HepG2 (cell line): ENCODE measurements around the gene RASSF4. TPM values are rescaled to one million over a fixed set of nuclear protein-coding genes. Genes with fewer than 3 reads are reported as not detected.

ENCODE experiments used
- ATM ChIP-seq: fragments of 450-650 bp; IDR thresholded peaks from 2 replicates; pipeline ENCODE4 v1.7.1; 2017; ENCODE audit warnings: mild to moderate bottlenecking, borderline replicate concordance
- ERF ChIP-seq: IDR thresholded peaks from 2 replicates; pipeline ENCODE4 v1.6.1; 2018; ENCODE audit warnings: missing biosample characterization, missing genetic modification reagents
- HOXA3 ChIP-seq: sonication (generic); formaldehyde crosslinking; IDR thresholded peaks from 2 replicates; pipeline ENCODE4 v1.5.0; 2020; ENCODE audit warnings: missing genetic modification reagents
- PAWR ChIP-seq: sonication (generic); formaldehyde crosslinking; IDR thresholded peaks from 2 replicates; pipeline ENCODE4 v1.4.0; 2020; ENCODE audit warnings: missing genetic modification reagents, mild to moderate bottlenecking, borderline replicate concordance
- RARG ChIP-seq: sonication (generic); formaldehyde crosslinking; IDR thresholded peaks from 2 replicates; pipeline ENCODE4 v1.4.0; 2020; ENCODE audit warnings: low read depth, mild to moderate bottlenecking, missing genetic modification reagents
- TBX2 ChIP-seq: sonication (generic); formaldehyde crosslinking; IDR thresholded peaks from 2 replicates; pipeline ENCODE4 v1.5.0; 2020; ENCODE audit warnings: missing genetic modification reagents, mild to moderate bottlenecking, borderline replicate concordance
- ZNF710 ChIP-seq: sonication (generic); formaldehyde crosslinking; IDR thresholded peaks from 2 replicates; pipeline ENCODE4 v1.5.0; 2020; ENCODE audit warnings: mild to moderate bottlenecking, missing genetic modification reagents, borderline replicate concordance
- ZNF761 ChIP-seq: sonication (generic); formaldehyde crosslinking; conservative IDR thresholded peaks from 2 replicates; pipeline ENCODE4 v1.4.0; 2020; ENCODE audit warnings: mild to moderate bottlenecking, missing genetic modification reagents
- ZNF782 ChIP-seq: sonication (generic); formaldehyde crosslinking; IDR thresholded peaks from 2 replicates; pipeline ENCODE4 v1.4.0; 2020; ENCODE audit warnings: missing genetic modification reagents, mild to moderate bottlenecking, borderline replicate concordance
- ZNF788 ChIP-seq: sonication (generic); formaldehyde crosslinking; IDR thresholded peaks from 2 replicates; pipeline ENCODE4 v1.5.0; 2020; ENCODE audit warnings: mild to moderate bottlenecking, missing genetic modification reagents, borderline replicate concordance
- ZNF850 ChIP-seq: sonication (generic); formaldehyde crosslinking; conservative IDR thresholded peaks from 2 replicates; pipeline ENCODE4 v1.9.0; 2021; ENCODE audit warnings: mild to moderate bottlenecking, missing genetic modification reagents
- polyA plus RNA-seq, 8 experiments: library from polyadenylated mRNA; depleted of rRNA in 3 of 8; stranded (reverse) in 7 of 8; unstranded in 1 of 8; fragments of >200 nt; fragmentation: Illumina TruSeq in 4 of 8; extraction: Trizol in 4 of 8; gene quantifications; 2 replicates each; pipeline versions ENCODE4 v1.2.1 to v1.2.3, GENCODE V29; 2011 to 2016; ENCODE audit warnings: low read depth in 4 of 8, missing spikeins in 1 of 8, mixed read lengths in 1 of 8; ENCODE audit not compliant: insufficient read depth in 1 of 8
- total RNA-seq, 5 experiments: library from RNA; depleted of rRNA; stranded (reverse); fragments of >200 nt; fragmentation: Illumina TruSeq; extraction: Trizol; gene quantifications; 2 replicates each; pipeline ENCODE4 v1.2.3, GENCODE V29; 2016; ENCODE audit warnings: low read depth in 1 of 5
- TF ChIP-seq, protein P1 (sequence below): sonication (generic); formaldehyde crosslinking; IDR thresholded peaks from 2 replicates; pipeline ENCODE4 v1.4.0; 2020; ENCODE audit warnings: mild to moderate bottlenecking, missing genetic modification reagents, borderline replicate concordance
- TF ChIP-seq, protein P2 (sequence below): sonication (generic); formaldehyde crosslinking; IDR thresholded peaks from 2 replicates; pipeline ENCODE4 v1.4.0; 2020; ENCODE audit warnings: missing genetic modification reagents
- TF ChIP-seq, protein P3 (sequence below): sonication (generic); formaldehyde crosslinking; conservative IDR thresholded peaks from 2 replicates; pipeline ENCODE4 v1.8.0; 2022; ENCODE audit warnings: mild to moderate bottlenecking, moderate library complexity, missing genetic modification reagents

The RASSF4 gene
- total and polyA plus RNA-seq, 2 of the 13 experiments (the other 11 are each of a cell fraction or from before 2014, with no cell fraction given), result 34.0 to 51.7 TPM

DNA sequence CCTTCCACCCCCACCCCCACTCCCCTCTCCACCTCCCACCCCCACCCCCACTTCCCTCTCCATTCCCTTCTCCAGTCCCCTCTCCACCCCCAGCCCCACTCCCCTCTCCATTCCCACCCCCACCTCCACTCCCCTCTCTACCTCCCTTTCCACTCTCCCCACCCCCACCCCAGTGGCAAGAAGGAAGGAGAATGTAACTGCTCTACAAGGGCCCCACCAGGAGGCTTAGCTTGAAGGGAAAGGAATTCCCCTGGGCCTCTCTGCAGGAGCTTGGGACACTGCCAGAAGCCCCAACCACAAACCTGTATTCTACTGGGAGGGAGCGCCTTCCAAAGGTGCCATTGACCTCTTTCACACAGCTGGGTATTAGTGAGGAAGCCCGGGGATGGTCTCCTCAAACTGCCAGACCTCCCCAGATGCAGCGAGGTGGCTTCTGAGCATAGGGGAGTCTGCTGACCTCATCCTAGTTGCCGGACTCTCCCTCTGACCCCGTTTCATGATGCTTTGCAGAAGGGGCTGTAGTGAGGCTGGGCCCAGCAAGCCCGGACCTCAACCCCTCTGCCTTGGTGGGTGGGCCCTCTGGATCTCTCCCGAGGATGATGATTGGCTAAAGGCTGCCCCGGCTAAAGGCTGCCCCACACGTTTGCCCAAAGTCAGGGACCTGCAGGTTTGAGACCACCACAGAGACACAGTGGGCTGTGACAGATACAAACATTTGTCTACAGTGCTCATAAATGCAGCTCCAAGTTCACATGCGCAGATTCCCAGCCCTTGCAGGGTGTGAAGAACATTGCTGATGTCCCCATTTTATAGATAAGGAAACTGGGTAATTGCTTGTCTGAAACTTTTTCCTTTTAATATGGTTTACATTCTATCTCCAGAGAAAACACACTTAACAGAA lies 16.1 kb downstream of the RASSF4 start (continued):
- TF ChIP-seq, protein P1, sequence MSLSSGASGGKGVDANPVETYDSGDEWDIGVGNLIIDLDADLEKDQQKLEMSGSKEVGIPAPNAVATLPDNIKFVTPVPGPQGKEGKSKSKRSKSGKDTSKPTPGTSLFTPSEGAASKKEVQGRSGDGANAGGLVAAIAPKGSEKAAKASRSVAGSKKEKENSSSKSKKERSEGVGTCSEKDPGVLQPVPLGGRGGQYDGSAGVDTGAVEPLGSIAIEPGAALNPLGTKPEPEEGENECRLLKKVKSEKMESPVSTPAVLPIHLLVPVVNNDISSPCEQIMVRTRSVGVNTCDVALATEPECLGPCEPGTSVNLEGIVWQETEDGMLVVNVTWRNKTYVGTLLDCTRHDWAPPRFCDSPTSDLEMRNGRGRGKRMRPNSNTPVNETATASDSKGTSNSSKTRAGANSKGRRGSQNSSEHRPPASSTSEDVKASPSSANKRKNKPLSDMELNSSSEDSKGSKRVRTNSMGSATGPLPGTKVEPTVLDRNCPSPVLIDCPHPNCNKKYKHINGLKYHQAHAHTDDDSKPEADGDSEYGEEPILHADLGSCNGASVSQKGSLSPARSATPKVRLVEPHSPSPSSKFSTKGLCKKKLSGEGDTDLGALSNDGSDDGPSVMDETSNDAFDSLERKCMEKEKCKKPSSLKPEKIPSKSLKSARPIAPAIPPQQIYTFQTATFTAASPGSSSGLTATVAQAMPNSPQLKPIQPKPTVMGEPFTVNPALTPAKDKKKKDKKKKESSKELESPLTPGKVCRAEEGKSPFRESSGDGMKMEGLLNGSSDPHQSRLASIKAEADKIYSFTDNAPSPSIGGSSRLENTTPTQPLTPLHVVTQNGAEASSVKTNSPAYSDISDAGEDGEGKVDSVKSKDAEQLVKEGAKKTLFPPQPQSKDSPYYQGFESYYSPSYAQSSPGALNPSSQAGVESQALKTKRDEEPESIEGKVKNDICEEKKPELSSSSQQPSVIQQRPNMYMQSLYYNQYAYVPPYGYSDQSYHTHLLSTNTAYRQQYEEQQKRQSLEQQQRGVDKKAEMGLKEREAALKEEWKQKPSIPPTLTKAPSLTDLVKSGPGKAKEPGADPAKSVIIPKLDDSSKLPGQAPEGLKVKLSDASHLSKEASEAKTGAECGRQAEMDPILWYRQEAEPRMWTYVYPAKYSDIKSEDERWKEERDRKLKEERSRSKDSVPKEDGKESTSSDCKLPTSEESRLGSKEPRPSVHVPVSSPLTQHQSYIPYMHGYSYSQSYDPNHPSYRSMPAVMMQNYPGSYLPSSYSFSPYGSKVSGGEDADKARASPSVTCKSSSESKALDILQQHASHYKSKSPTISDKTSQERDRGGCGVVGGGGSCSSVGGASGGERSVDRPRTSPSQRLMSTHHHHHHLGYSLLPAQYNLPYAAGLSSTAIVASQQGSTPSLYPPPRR, result peak; percentile 61; the same call in 1 of the 2 replicates
- no peak; the same call in 1 of the 2 replicates for TF ChIP-seq ZNF761 (CRISPR knock-in tag)
- no peak for TF ChIP-seq HOXA3 (CRISPR knock-in tag)
- TF ChIP-seq ATM, result no peak
- TF ChIP-seq, protein P2, sequence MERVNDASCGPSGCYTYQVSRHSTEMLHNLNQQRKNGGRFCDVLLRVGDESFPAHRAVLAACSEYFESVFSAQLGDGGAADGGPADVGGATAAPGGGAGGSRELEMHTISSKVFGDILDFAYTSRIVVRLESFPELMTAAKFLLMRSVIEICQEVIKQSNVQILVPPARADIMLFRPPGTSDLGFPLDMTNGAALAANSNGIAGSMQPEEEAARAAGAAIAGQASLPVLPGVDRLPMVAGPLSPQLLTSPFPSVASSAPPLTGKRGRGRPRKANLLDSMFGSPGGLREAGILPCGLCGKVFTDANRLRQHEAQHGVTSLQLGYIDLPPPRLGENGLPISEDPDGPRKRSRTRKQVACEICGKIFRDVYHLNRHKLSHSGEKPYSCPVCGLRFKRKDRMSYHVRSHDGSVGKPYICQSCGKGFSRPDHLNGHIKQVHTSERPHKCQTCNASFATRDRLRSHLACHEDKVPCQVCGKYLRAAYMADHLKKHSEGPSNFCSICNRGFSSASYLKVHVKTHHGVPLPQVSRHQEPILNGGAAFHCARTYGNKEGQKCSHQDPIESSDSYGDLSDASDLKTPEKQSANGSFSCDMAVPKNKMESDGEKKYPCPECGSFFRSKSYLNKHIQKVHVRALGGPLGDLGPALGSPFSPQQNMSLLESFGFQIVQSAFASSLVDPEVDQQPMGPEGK (CRISPR knock-in tag), result peak; percentile 3; the same call in 1 of the 2 replicates
- TF ChIP-seq RARG (CRISPR knock-in tag), result 0 out of 2 replicates have a peak, but pooled peaks have one; percentile 41
- TF ChIP-seq ERF, result peak; percentile 7; the same call in 1 of the 2 replicates
- TF ChIP-seq ZNF782 (CRISPR knock-in tag), result peak; percentile 82; the same call in 1 of the 2 replicates
- TF ChIP-seq, protein P3, sequence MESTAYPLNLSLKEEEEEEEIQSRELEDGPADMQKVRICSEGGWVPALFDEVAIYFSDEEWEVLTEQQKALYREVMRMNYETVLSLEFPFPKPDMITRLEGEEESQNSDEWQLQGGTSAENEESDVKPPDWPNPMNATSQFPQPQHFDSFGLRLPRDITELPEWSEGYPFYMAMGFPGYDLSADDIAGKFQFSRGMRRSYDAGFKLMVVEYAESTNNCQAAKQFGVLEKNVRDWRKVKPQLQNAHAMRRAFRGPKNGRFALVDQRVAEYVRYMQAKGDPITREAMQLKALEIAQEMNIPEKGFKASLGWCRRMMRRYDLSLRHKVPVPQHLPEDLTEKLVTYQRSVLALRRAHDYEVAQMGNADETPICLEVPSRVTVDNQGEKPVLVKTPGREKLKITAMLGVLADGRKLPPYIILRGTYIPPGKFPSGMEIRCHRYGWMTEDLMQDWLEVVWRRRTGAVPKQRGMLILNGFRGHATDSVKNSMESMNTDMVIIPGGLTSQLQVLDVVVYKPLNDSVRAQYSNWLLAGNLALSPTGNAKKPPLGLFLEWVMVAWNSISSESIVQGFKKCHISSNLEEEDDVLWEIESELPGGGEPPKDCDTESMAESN (CRISPR knock-in tag), result no peak
- TF ChIP-seq ZNF710 (CRISPR knock-in tag), result no peak
- TF ChIP-seq ZNF788 (CRISPR knock-in tag), result peak; percentile 48
- peak; percentile 63; the same call in 1 of the 2 replicates for TF ChIP-seq TBX2 (CRISPR knock-in tag)
- no peak for TF ChIP-seq ZNF850 (CRISPR knock-in tag)
- 0 out of 2 replicates have a peak, but pooled peaks have one; percentile 88 for TF ChIP-seq PAWR (CRISPR knock-in tag)
